Anterior cingulate cortex (tissue), 58 donors: ENCODE results near the gene TTC23L.

Source experiments
- DNase-seq, 58 donors: peaks; one replicate each; lab custom pipeline; 2025; lab: John Stamatoyannopoulos, UW

TTC23L gene

DNA sequence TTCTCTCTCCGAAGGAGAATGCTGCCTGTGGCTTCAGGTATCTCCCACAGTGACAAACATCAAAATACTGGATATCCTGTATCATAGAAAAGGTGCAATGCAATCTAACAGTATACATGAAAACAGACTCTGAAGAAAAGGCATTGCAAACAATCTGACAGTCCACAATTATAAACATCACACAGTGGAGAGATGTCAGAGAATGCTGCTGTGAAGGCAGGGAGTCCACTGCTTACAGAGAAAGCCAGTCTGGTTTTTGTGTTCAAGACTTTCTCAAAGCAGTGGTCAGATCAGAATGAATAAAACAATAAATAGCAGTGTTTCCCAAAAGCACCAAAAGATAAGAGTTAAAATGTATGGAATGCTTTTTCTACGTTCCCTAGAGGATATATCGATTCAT lies 28.7 kb downstream of the TTC23L start:
- no peak for DNase-seq

DNA sequence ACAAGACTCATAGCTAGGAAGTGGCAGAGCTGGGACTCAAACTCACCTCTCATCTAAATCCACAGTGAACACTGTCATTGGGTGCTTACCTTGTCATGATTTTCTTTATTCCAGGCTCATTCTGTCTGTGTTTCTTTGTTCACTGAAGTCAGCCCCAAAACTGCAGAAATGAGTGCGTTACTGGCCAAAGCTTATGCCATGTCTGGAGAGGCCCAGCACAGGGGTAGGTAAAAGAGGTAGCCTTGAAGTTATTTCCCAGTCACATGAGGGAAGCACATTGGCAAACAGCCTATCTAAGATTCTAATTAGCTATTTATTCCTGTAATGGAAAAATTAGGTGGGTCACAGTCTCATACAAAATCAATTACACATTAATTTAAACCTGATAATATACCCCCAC lies 29.8 kb downstream of the TTC23L start:
- DNase-seq: peak in 3 of 58 donors; percentile 3 to 12 (median 6)

DNA sequence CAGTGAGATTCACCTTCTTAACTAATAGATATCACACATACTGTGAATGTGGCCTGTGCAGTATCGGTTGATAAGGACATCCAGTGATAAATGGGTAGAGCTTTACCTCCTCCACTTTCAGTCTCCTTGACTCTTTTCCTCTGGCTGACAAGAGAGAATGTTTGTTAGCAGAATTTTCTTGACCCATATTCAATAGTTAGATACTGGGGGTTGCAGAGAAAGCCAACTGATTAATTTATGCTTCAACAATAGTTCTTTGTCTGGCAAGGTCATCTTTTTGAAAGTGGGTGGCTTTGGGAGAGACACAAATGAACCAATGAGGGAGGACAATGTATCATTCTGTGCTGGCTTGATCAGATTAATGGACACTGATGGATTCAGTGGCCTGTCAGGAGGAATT lies 30.3 kb downstream of the TTC23L start:
- DNase-seq: peak in 4 of 58 donors; percentile 2 to 29 (median 10)

DNA sequence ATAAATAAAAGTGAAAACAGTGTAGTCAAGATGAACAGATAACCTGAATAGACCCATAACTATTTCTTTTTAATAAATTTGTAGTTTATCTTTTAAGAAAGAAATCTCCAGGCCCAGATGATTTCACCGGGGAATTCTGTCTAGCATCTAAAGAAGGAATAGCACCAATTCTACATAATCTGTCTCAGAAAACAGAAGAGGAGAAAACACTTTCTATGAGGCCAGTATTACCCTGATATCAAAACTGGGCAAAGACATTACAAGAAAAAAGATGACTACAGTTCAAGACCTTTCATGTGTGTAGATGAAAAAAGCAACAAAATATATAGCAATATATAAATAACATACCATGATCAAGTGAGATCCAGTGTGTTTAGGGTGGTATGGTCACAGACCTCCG lies 31.4 kb downstream of the TTC23L start:
- no peak for DNase-seq

DNA sequence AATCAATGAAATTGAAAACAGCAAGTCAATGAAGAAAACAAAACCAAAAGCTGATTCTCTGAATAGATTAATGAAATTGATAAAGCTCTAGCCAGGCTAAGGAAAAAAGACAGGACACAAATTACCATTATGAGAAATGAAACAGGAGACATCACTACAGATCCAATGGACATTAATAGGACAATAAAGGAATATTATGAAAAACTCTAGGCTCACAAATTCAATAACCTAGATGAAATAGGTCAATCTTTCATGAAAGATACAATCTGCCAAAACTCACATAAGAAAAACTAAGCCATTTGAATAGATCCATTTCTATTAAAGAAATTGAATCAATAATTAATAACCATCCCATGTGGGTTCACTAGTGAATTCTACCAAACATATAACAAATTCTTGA lies 37.3 kb downstream of the TTC23L start:
- no peak for DNase-seq

DNA sequence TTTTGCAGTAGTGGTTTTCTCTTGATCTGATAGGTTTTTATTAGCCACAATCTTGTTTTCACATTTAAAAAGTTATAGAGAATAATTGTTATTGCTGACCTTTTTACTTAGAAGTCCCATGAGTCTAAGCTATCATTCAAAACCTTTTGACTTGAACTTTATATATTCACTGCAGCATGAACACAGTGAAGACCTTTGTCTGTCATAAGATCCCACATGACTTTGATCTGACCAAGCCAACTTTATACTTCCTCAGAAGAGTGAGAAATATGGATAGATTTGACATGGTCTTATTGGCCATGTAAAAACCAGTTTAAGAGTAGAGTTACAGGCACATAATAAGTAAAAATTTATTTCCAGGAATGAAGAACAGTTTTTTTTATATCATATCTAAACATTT lies 42.3 kb downstream of the TTC23L start:
- DNase-seq: no peak

DNA sequence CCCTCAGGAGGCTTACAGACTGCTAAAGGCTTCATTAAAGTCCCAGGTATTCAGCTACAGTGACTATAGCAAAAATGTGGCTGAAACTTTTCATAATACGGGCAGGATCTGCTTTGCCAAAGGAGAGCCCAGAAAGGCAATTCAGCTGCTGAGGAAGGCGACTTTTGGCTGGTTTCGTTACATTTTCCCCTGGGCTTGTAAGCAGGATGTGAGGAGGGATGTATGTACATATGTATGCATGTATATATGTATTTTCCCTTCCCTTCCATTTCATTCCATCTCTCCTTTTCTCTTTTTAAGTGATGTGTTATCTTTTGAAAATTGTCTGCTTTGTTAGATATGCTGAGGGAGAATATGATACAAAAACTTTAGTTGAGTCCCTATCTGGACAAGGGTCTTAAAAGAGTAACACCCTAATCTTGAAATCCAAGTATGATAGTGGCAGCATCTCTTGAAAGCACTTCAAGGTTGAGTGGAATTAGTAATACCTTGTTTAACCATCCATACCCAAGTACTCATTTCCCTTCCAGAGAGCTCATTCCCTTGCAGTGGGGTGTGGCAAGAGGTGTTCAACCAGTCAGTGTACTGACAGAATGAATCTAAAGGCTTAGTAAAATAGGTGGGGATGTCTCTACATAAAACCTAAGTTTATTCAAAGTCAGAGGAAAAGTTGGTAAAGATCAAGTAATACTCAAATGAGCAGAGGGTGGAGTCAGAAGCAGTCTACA lies 47.6 kb downstream of the TTC23L start:
- no peak for DNase-seq

DNA sequence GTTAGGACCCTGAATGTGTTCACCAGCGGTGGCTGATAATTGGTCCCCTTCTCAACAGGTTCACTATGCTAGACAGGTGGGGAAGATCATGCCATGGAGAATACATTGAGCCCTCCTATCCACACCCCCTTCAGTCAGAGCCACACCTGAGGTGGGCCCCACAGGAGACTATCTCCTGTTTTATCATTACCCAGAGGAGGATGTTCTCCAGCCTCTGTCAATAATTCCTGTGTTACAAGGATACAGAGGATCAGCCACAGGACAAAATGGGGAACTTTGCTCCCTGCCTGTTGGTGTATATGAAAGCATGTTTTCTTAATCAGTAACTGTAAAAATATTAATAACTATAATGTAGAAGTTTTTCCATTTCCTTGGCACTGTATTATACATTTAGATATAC lies 50.4 kb downstream of the TTC23L start:
- no peak for DNase-seq

DNA sequence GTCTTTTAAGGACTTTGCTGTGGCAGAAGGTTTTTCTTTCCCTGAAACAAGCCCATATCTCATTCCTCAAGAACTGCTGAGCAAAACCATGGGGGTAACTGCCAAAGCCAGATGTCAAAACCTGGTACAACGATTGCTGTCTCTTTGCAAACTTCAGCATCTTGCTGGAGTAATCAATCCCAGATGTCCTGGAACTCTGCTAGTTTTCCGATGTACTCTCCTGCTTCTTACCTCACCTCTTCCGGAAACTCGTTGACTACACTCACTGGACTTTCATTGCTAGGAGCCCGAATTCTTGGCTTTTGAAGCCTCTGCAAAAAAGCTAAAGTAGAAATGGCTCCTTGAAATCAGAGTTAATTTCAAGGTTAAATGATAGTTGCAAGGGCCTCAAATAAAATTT lies 53.0 kb downstream of the TTC23L start:
- DNase-seq: no peak

DNA sequence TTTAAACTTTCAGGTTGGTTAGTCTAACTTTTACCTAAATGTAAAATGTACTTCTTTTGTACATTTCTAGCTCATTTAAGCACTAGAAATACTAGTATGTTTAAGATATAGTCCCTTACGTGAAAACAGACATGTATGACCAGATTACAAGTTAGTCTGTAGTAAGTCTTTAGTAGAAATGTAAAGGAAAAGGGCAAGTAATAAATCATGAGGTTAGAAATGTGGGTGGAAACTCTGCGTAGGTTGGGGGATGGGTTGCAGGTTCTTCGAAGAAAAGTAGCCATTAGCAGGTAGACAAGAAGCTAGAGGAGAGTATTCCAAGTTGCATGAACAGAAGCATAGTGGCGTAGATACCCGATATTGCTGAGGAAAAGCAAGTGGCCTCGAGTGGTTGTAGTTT lies 53.5 kb downstream of the TTC23L start:
- DNase-seq: no peak

DNA sequence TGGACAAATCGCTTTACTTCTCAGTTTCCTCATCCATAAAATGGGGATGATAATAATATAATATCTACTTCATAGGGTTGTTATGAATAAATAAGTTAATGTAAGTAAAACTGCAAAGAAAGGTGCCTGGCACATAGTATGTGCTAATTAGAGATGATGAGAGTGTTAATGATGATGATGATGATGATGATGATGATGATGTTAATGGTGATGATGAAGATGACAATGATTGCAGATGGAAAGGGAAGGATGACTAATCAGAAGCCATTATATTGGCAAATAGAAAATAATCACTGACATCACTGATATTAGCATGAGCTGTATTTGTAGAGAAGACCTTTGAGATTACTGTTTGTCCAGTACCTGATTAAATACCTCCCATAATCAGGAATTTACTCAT lies 55.8 kb downstream of the TTC23L start:
- DNase-seq: no peak

DNA sequence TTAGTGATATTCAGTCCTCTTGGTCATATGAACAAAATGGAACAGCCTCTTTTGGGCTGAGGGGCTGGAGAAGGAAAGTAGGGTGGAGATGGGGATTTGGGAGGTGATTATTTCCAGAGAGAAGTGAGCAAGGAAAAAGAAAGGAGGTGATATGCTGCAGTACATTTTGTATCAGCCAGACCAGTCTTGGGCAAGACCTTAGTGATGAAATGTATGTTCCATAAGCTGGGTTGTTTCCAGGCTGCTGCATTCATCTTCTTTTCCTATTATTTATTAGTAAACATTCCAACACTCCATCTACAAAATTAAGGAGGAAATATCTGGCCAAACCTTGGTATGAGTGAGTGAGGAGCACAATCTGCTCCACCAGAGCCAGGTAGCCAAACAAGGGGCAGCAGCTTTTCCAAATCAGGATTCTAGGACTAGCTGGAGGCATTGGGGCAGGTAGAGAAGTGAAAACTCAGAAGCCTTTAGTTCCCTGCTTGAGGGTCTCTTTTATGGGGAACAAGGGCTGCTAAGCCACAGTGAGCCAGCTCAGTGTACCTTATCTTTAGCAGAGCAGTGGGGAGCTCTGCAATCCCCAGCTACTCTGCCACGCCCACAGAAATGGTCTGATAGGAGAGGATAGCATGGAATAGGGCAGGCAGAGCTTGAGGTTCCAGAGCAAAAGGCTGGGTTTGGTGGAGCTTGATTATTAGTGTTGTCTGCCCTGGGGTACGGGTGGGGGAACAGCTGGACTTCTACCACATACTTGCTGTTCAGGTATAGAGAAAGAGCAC lies 56.9 kb downstream of the TTC23L start:
- no peak for DNase-seq

DNA sequence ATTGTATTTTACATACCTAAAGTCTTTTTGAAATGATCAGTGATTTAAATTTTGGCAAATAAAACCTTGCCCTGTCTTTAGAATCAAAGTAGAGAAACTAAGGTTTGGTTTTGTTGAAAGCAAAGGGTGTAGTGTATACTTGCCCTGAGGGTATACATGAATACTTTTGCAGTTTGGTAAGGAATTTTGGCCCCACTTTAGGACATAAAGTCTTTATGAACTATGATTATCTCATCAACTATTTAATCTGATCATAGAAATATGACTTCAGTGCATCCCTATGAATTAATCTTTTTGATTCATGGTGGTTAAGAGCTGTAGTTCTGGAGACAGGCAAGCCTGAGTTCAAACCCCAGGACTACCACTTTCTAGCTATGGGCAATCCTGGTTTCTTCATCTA lies 58.7 kb downstream of the TTC23L start:
- DNase-seq: no peak

DNA sequence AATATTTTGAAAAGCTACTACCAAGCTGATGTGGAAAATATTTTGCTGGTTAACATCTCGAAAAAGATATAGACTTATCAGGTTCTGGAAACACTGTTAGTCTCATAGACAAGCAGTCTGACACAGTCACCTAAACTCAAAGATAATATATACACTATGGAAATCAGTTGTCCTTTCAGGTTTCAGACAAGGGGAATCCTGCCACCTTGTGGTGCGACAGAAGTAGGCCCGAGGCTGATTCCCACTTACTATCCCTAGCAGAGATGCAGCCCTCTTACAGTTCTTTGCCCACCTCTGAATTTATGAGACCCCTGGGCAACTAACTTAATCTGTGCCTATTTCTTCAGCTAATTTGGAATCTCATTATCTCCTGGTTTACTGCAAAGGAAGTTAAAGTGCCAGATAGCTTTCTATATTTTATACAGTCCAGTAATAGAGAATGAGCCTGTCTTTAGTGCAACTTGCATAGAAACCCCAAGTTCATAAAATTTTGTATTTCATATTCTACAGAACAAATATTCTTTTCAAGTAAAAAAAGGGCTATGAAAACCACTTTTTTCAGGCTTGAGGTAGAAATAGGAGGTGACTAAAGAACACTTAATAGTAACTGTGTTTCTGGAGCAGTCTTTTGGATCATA lies 59.4 kb downstream of the TTC23L start:
- DNase-seq: peak in 50 of 58 donors; percentile 10 to 78 (median 44)

DNA sequence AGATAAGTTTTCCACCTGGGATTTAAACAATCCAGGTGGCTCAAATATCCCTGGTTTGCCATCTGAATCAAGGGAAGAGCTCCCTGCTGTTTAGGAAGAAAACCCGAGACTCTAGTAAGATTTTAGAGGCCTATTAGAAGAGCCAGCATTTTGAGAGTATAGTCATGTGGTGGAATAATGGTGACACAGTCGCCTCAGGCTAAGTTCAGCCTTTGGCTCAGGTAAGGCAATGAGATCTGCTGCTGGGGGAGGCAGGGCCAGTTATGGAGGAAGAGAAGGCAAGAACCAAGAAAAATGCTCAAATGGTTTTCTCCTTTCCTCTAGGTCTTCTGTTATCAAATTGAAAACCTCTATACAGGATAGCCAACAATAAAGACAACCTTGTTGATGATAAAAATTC lies 60.1 kb downstream of the TTC23L start:
- no peak for DNase-seq

DNA sequence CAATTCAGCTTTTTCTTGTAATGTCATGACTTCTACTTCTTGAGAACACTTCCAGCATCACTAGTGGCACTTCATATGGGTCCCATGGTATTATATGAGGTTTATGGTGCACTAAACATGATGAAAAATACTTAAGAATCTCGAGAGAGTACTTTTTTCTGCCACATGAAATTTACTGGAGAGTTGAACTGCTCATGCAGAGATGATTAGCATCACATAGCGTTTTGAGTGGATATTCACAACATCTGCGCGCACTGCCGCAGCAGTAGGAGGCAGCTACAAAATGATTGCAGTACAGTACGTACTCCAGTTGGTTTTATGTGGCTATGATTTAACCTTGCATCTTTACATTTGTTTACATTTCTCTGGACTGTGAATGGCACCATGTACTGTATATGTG lies 61.7 kb downstream of the TTC23L start:
- no peak for DNase-seq

DNA sequence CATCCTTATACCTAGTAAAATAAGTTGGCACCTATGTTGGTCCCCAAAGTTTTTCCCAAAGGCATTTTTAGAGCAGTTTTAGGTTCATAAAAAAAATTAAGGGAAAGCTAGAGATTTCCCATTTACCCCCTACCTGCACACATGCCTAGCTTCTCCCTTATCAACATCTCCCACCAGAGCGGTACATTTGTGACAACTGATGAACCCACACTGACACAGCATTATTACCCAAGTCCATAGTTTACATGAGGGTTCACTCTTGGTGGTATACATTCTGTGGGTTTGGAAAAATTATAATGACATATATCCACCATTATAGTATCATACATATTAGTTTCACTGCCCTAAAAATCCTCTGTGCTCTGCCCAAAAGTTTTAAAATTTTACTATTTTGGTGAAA lies 64.3 kb downstream of the TTC23L start:
- DNase-seq: no peak

DNA sequence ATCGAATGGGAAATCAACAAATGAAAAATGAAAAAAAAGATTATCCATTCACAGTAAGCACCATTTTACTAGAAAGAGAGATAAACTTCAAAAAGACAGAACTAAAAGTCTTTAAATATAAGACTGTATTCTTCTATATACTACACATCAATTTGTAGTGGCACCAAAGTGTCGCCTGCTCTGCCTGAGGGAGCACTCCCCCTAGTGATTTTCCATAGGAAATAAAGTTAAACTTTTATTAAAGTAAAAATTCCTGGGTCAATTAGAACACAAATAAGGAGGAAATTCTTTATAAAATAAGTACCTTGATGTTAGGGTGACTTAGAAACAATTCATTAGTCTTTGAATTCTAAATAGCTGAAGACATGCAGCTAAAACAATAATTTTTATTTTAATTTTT lies 66.6 kb downstream of the TTC23L start:
- no peak for DNase-seq

DNA sequence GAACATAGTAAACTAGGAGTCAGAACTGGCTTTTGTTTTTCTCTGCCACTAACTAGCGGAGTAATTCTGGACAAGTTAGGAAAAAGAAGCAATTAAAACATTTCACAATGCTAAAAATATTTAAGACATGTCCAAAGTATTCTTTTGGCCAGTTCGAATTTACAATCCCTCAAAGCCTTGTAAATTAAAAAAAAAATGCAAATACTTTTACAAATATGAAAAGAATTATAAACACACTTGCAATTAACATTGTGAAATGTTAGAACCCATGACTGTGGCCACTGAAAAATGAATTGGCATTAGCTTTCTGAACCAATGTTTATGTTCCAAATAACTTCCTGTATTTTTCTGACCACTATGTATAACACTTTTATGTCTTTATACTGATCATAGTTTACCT lies 74.1 kb downstream of the TTC23L start:
- DNase-seq: no peak

DNA sequence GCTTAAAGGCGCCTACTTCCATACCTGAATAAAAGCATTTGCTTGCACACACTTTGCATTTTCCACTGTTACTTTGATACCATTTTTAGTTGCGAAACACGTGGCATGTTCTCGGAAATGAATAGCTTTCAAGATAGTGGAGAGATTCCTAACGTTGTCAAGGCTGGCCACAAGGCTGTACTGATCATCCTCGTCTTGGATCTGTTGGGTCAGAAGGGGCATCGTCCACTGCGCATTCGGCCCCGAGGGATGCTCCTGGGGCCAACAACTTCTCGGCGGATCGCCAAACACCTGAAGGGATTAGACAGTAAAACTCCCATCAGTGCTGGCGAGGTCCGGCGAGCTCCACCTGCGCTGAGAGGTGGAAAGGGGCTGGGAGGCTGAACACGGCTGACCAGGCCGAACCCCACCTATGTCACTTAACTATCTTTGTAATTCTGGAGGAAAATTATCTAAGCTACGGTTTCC lies 75.7 kb downstream of the TTC23L start:
- peak in 12 of 58 donors; percentile 11 to 45 (median 20) for DNase-seq

DNA sequence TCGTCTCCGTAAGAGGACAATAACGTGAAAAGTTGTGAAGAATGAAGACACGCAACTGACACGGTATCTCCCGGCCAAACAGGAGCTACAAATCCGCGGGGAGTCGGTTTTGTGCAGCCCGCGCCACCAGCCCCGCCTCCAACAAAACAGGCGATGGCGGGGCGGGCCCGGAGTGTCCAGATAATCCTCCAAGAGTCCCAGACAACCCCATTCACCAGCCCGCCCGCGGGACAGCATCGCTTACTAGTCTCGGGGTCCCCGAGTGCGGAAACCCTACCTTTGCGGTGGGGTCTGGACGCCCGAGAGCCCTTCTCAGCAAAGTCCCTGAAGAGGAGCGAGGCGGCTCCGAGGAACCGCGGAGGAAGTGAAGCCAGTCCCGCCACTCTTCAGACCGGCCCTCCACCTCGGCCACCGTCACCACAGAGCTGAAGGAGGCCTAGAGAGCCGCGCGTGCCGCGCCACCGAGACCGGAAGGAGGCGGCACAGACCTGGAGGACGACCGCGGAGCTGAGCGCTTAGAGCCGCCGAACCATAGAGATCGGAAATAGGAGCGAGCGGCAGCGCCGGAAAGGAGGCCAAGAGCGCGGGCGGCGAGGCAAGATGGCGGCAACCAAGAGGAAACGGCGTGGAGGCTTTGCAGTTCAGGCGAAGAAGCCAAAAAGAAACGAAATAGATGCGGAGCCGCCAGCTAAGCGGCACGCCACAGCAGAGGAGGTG lies 76.3 kb downstream of the TTC23L start, which contains the start of the genes BRIX1 and RAD1:
Gene BRIX1, plus strand, starts transcription at position 573 of the 717 bp plus-strand sequence. Its CDS starts 28 bp downstream, at position 601.
Gene RAD1, minus strand, starts transcription at position 366 of the 717 bp plus-strand sequence. CDS start 612 bp downstream, outside the sequence.
- DNase-seq: peak; percentile 74 to 98 (median 95)
